Activated T-helper 2 cell treated with anti-CD3 and anti-CD28 coated beads, Interferon-gamma antibody, Interleukin-2, Interleukin-4, amounts not matched to agents 10 μg/mL and 5 μg/mL and 100 μg/mL, durations not matched to agents 14 hours and 24 hours and 36 hours (primary cell): ENCODE results near the gene ZNF358. TPM values are rescaled to one million over a fixed set of nuclear protein-coding genes. Genes with fewer than 3 reads are reported as not detected.

Experiments used
- DNase-seq: peaks from one replicate; pipeline ENCODE4 v3.0.0; 2021; ENCODE audit warnings: low spot score
- H3K27ac Mint-ChIP-seq: one replicate; pipeline ENCODE4 v1.8.0; 2021; ENCODE audit warnings: mixed read lengths
- H3K27me3 Mint-ChIP-seq: one replicate; pipeline ENCODE4 v1.8.0; 2021; ENCODE audit warnings: low read depth, mixed read lengths
- H3K36me3 Mint-ChIP-seq: one replicate; pipeline ENCODE4 v1.8.0; 2021; ENCODE audit warnings: low read depth, mixed read lengths
- H3K4me1 Mint-ChIP-seq: one replicate; pipeline ENCODE4 v1.8.0; 2021; ENCODE audit warnings: low read depth, mixed read lengths
- H3K4me3 Mint-ChIP-seq: one replicate; pipeline ENCODE4 v1.8.0; 2021; ENCODE audit warnings: low read depth, mild to moderate bottlenecking, moderate library complexity, mixed read lengths
- H3K9me3 Mint-ChIP-seq: one replicate; pipeline ENCODE4 v1.8.0; 2021; ENCODE audit warnings: mixed read lengths
- intact Hi-C: fragments of 100-400 bp; cut with micrococcal nuclease; formaldehyde crosslinking; loops from one replicate; pipeline ENCODE4 v1.15.1; 2023
- total RNA-seq: library from RNA; stranded (reverse); gene quantifications from 2 replicates; pipeline ENCODE4 v1.2.3, GENCODE V29; 2022

The ZNF358 gene
- total RNA-seq, 1 donor from 2014 or later, result 5.3 TPM

- H3K4me1 Mint-ChIP-seq, result no peaks in the 10 kb centered on the region
- no peaks in the 10 kb centered on the region for H3K36me3 Mint-ChIP-seq
- no peak for DNase-seq
- intact Hi-C loops, result no loop called here
- H3K9me3 Mint-ChIP-seq, result no peaks in the 10 kb centered on the region
- no peak overlapping the region for H3K27ac Mint-ChIP-seq
- H3K27me3 Mint-ChIP-seq, result no peaks in the 10 kb centered on the region
- no peak overlapping the region for H3K4me3 Mint-ChIP-seq
These were observed 37.1 kb upstream of the ZNF358 start for GRCh38 chr19:7478843-7479227.

DNA sequence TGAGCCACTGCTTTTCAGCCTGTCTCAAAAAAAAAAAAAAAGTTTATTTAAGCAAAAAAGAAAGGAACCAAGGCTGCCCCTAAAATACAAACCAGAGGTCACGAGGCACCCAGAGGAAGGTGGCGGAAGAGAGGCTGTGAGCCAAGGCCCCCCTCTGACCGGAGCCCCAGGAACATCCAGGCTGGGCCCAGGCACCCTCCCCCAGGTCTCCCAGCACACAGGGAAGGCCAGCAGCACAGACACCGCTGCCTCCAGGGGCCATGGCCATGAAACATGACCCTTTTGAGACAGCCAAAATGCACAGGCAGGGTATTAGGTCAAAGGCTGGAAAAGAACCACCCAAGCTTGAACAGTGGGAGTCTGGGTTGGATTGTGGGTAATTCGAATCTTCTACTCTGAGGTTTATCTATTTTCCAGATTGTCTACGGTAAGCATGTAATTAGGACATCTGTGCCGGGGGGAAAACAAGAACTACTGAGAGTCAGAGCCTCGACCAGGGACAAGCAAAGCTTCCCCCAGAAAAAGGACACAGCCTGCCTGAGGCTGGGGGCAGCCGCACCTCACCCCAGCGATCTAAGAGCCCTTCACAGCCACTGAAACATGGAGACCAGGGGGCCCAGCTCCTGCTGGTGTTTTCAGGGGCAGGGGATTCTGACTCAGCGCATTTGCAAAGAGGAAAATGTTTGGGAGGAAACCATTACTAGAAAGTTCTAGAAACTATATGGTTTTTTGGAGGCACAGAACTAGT lies 35.5 kb upstream of the ZNF358 start:
- Mint-ChIP-seq H3K27me3 (no peaks in the 10 kb centered on the region), H3K27ac (no peak overlapping the region), H3K36me3 (no peaks in the 10 kb centered on the region), H3K9me3 (no peaks in the 10 kb centered on the region), H3K4me1 (no peaks in the 10 kb centered on the region), H3K4me3 (no peak overlapping the region)
- DNase-seq, result no peak
- intact Hi-C loops, result no loop called here

- no peak overlapping the region for H3K4me3 Mint-ChIP-seq
- intact Hi-C loops, result no loop called here
- H3K9me3 Mint-ChIP-seq, result no peaks in the 10 kb centered on the region
- DNase-seq, result no peak
- H3K4me1 Mint-ChIP-seq, result no peaks in the 10 kb centered on the region
- no peaks in the 10 kb centered on the region for H3K27me3 Mint-ChIP-seq
- no peak overlapping the region for H3K27ac Mint-ChIP-seq
- no peaks in the 10 kb centered on the region for H3K36me3 Mint-ChIP-seq
These were observed 35.0 kb upstream of the ZNF358 start for GRCh38 chr19:7480970-7481255.

GRCh38 chr19:7482584-7483439 lies 33.1 kb upstream of the ZNF358 start:
- H3K4me3 Mint-ChIP-seq, result no peak overlapping the region
- intact Hi-C loops, result no loop called here
- H3K27ac Mint-ChIP-seq, result no peak overlapping the region
- no peaks in the 10 kb centered on the region for H3K27me3 Mint-ChIP-seq
- DNase-seq, result no peak
- H3K36me3 Mint-ChIP-seq, result no peaks in the 10 kb centered on the region
- no peaks in the 10 kb centered on the region for H3K4me1 Mint-ChIP-seq
- no peaks in the 10 kb centered on the region for H3K9me3 Mint-ChIP-seq

- H3K36me3 Mint-ChIP-seq, result no peaks in the 10 kb centered on the region
- no peaks in the 10 kb centered on the region for H3K4me1 Mint-ChIP-seq
- H3K9me3 Mint-ChIP-seq, result no peaks in the 10 kb centered on the region
- DNase-seq, result no peak
- H3K4me3 Mint-ChIP-seq, result no peak overlapping the region
- intact Hi-C loops, result no loop called here
- H3K27me3 Mint-ChIP-seq, result no peaks in the 10 kb centered on the region
- H3K27ac Mint-ChIP-seq, result no peak overlapping the region
These were observed 32.1 kb upstream of the ZNF358 start for GRCh38 chr19:7483720-7484201.

DNA sequence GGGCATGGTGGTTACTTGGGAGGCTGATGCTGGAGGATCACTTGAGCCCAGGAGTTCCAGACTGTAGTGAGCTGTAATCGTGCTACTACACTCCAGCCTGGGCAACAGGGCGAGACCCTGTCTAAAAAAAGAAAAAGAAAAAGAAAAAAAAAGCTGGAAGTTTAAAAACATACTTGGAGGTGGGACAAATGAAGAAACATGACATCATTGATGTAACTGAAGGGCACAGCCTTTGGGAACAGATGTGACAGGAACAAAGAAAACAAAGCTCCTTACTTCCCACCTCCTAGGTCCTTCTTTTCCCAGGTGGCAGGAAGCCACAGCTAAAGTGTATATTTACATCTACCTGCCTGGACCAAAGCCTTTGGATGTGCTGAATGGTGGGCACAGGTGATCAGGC lies 29.0 kb upstream of the ZNF358 start:
- H3K4me3 Mint-ChIP-seq, result no peak overlapping the region
- H3K27me3 Mint-ChIP-seq, result no peaks in the 10 kb centered on the region
- peaks cover 15% of the 10 kb centered on the region for H3K4me1 Mint-ChIP-seq
- H3K36me3 Mint-ChIP-seq, result no peaks in the 10 kb centered on the region
- no peak overlapping the region for H3K27ac Mint-ChIP-seq
- DNase-seq, result no peak
- H3K9me3 Mint-ChIP-seq, result no peaks in the 10 kb centered on the region
- intact Hi-C loops, result no loop called here

DNA sequence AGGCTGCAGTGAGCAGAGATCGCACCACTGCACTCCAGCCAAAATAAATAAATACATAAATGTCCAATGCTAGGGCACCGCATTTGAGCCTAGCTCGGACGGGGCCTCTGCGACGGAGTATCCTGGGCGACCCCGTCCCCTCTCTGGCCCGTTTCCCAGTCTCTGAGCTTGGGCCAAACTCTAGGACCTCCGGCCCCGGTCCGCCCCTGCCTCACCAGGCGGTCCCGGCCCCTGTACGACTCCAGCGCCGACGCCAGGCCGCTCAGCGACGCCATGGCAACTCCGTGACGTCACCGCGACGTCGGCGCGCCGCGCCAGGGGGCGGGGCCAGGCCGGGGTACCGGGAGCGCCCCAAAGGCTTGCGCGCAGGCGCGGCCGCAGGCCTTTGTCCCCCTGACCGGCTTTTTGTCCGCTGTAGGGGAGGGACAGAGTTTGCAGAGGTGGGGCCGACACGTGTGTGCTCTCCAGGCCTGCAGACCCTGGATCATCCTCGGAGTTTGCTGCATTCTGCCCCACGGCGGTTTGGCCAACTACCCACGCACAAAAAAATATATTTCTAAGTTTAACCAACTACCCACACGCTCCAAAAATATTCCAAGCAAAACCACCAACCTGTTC lies 27.1 kb upstream of the ZNF358 start, which contains the start of gene PEX11G:
PEX11G (minus strand) TSS at position 300 of the 618 bp plus-strand sequence; CDS start at position 275, 25 bp downstream.
- Mint-ChIP-seq H3K36me3 (no peaks in the 10 kb centered on the region), H3K27ac (peak within 1 kb of the TSS; percentile 79), H3K9me3 (no peaks in the 10 kb centered on the region), H3K4me1 (peaks cover 26% of the 10 kb centered on the region), H3K27me3 (no peaks in the 10 kb centered on the region), H3K4me3 (peak within 1 kb of the TSS; percentile 75)
- intact Hi-C loops, result no loop called here
- peak; percentile 87 for DNase-seq

DNA sequence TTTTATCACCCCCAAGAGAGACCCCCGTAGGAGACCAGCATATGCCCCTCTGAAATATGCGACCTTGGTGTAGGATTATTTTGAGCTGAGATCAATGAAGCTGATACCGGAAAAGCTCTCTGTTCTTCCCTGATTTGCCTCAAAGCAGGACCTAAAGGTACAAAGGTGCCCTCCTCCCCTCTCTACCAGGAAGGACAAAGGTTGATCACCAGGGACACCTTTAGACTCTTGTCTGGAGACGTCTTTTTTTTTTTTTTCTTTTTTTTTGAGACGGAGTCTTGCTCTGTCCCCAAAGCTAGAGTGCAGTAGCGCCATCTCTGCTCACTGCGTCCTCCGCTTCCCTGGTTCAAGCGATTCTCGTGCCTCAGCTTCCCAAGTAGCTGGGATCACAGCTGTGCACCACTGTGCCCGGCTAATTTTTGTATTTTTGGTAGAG lies 26.3 kb upstream of the ZNF358 start:
- no peaks in the 10 kb centered on the region for H3K9me3 Mint-ChIP-seq
- H3K4me3 Mint-ChIP-seq, result peak overlapping the region; percentile 31
- intact Hi-C loops, result no loop called here
- DNase-seq, result no peak
- no peaks in the 10 kb centered on the region for H3K27me3 Mint-ChIP-seq
- peak overlapping the region; percentile 79 for H3K27ac Mint-ChIP-seq
- H3K4me1 Mint-ChIP-seq, result peaks cover 26% of the 10 kb centered on the region
- no peaks in the 10 kb centered on the region for H3K36me3 Mint-ChIP-seq

DNA sequence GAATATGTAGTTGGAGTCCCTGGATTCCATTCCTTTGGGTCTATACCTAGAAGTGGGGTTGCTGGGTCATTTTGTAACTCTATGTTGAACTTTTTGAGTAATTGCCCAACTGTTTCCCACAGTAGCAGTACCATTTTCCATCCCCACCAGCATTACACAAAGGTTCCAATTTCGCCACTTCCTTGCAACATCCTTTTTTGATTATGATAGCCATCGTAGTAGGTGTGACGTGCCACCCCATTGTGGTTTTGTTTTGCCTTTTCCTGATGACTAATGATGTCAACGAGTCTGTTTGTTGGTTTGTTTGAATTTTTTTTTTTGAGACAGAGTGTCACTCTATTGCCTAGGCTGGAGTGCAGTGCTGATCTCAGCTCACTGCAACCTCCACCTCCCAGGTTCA lies 23.8 kb upstream of the ZNF358 start:
- peak; percentile 55 for DNase-seq
- intact Hi-C loops, result loop anchor here (1.0 to 2.0 kb wide), 2 partner anchors 43 to 64 kb away; partner anchors contain the start of gene PNPLA6

GRCh38 chr19:7492558-7492957 lies 23.3 kb upstream of the ZNF358 start:
- H3K27me3 Mint-ChIP-seq, result peaks cover 4% of the 10 kb centered on the region
- DNase-seq, result no peak
- intact Hi-C loops, result loop anchor here (1.0 to 2.0 kb wide), 2 partner anchors 42 to 64 kb away; partner anchors contain the start of gene PNPLA6
- H3K27ac Mint-ChIP-seq, result peak overlapping the region; percentile 85
- no peaks in the 10 kb centered on the region for H3K36me3 Mint-ChIP-seq
- H3K4me1 Mint-ChIP-seq, result peaks cover 26% of the 10 kb centered on the region
- no peak overlapping the region for H3K4me3 Mint-ChIP-seq
- H3K9me3 Mint-ChIP-seq, result no peaks in the 10 kb centered on the region

More for the DNA sequence above, 23.8 kb upstream of the ZNF358 start:
- Mint-ChIP-seq H3K9me3 (no peaks in the 10 kb centered on the region), H3K27me3 (peaks cover 4% of the 10 kb centered on the region), H3K36me3 (no peaks in the 10 kb centered on the region), H3K4me1 (peaks cover 26% of the 10 kb centered on the region), H3K4me3 (no peak overlapping the region), H3K27ac (peak overlapping the region; percentile 85)

DNA sequence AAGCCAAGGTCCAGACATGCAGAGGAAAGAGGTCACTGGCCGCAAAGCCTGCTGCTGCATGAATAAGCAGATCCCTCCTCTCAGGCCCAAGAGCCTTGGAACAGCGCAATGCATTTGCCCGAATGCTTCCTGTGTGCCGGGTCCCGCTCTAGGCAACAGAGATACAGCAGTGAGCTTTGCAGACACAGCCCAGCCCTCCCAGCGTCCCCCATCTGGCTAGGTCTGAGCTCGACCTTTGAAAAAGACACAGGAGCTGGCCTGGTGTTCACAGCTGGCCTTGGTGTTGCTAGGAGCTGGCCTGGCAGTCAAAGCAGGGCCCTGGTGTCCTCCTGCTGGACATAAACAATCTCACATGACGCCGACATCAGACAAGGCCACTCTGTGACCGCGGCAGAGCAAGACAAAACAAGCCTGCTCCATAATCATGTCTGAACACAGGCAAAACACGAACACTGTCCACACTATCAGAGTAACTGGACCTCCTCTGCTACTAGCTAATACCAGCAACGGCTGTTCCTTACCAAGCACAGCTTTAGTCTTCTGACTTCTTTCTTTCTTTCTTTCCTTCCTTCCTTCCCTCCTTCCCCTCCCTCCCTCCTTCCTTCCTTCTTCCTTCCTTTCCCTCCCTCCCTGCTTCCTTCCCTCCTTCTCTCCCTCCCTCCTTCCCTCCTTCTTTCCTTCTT lies 21.3 kb upstream of the ZNF358 start:
- Mint-ChIP-seq H3K27ac (no peak overlapping the region), H3K9me3 (no peaks in the 10 kb centered on the region), H3K27me3 (peaks cover 12% of the 10 kb centered on the region), H3K4me1 (peaks cover 23% of the 10 kb centered on the region), H3K4me3 (no peak overlapping the region), H3K36me3 (no peaks in the 10 kb centered on the region)
- intact Hi-C loops, result no loop called here
- DNase-seq, result no peak

DNA sequence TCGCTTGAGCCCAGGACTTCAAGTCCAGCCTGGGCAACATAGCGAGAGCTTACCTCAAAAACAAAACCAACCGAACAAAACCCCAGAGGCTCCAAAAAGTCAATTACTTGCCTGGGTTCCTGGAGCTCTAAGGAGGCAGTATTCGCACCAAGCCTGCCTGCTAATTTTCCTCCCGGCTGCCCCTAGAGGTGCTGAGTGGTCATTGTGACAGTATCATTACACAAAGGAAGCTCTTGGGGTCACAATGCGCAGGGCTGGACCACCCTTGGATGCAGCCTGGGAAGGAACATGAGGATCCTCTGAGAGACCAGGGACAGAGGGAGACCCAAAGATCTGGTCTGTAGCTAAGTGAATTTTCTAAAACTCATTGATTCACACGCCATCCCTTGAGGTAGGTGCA lies 18.6 kb upstream of the ZNF358 start:
- Mint-ChIP-seq H3K27me3 (peaks cover 24% of the 10 kb centered on the region), H3K36me3 (no peaks in the 10 kb centered on the region), H3K27ac (no peak overlapping the region), H3K4me1 (peaks cover 11% of the 10 kb centered on the region), H3K4me3 (no peak overlapping the region), H3K9me3 (no peaks in the 10 kb centered on the region)
- intact Hi-C loops, result no loop called here
- DNase-seq, result no peak
